HCT116 (cell line): ENCODE data around the gene SLC6A6. TPM values are rescaled to one million over a fixed set of nuclear protein-coding genes. Genes with fewer than 3 reads are reported as not detected.

Source experiments
- ATAC-seq: fragments of 200-7000 bp; cut with Tn5 transposase; 2 replicates; pipeline ENCODE4 v1.9.1; 2020; ENCODE audit warnings: mild to moderate bottlenecking, moderate library complexity
- BruUV-seq: library from RNA; stranded (reverse); fragments of 400-500 nt; replicated peaks from 2 replicates; lab custom pipeline; 2021; lab: Mats Ljungman, UMichigan
- CTCF ChIA-PET: fragments of 300-600 bp; sonication (Branson Sonifier 250); formaldehyde crosslinking; loops from one replicate; lab custom pipeline; 2021; ENCODE audit warnings: antibody characterized with exemption; lab: Charles Lee
- POLR2A ChIA-PET: fragments of 300-600, 350-600 bp; sonication (Branson Sonifier 250); formaldehyde crosslinking; loops from one replicate; lab custom pipeline; 2021; ENCODE audit warnings: antibody characterized with exemption; lab: Charles Lee
- RAD21 ChIA-PET, 2 experiments: fragments of 300-600 bp; sonication (Branson Sonifier 250); formaldehyde crosslinking; loops; one replicate each; lab custom pipeline; 2023; ENCODE audit warnings: low total read pairs in 2 of 2; ENCODE audit not compliant: uncharacterized antibody in 2 of 2, unreplicated experiment in 2 of 2, low non-redundant PET in 1 of 2; lab: Charles Lee
- DNase-seq: peaks from one replicate; pipeline ENCODE4 v3.0.0-alpha.2; 2010; ENCODE audit warnings: low read depth, low spot score
- H2AFZ ChIP-seq: fragments of 200-600 bp; shearing (Covaris generic), sonication (generic); 2 replicates; pipeline ENCODE4 v1.6.1; 2017; ENCODE audit warnings: low read depth, mixed run types, mixed read lengths, antibody characterized with exemption, low read length; ENCODE audit not compliant: poor library complexity, severe bottlenecking
- H3K27ac ChIP-seq: 2 replicates; pipeline ENCODE4 v1.5.1; 2012; ENCODE audit warnings: low read depth, low read length
- H3K27me3 ChIP-seq: fragments of 200-600 bp; sonication (generic); 2 replicates; pipeline ENCODE4 v1.6.1; 2016; ENCODE audit warnings: mixed run types, low read length, mixed read lengths; ENCODE audit not compliant: insufficient read depth
- H3K36me3 ChIP-seq, 2 experiments: fragments of 200-500 bp in 1 of 2; fragments of 200-600 bp in 1 of 2; sonication (Bioruptor generic) in 1 of 2; sonication (generic) in 1 of 2; 2 replicates each; pipeline versions ENCODE4 v1.5.1 to v1.6.1; 2014 to 2016; ENCODE audit warnings: low read length in 2 of 2, inconsistent platforms in 1 of 2, mixed read lengths in 1 of 2, mixed run types in 1 of 2; ENCODE audit not compliant: insufficient read depth in 2 of 2, control insufficient read depth in 1 of 2
- H3K4me1 ChIP-seq, 2 experiments: fragments of 200-600 bp in 1 of 2; sonication (generic) in 1 of 2; 2 replicates each; pipeline versions ENCODE4 v1.5.1 to v1.6.1; 2012 to 2017; ENCODE audit warnings: low read length in 2 of 2, inconsistent platforms in 1 of 2, mild to moderate bottlenecking in 1 of 2, mixed read lengths in 1 of 2, mixed run types in 1 of 2, moderate library complexity in 1 of 2; ENCODE audit not compliant: insufficient read depth in 2 of 2, control insufficient read depth in 1 of 2
- H3K4me2 ChIP-seq: fragments of 200-600 bp; sonication (generic); 2 replicates; pipeline ENCODE4 v1.6.1; 2017; ENCODE audit warnings: mixed run types, low read length, mixed read lengths
- H3K4me3 ChIP-seq, 2 experiments: fragments of 200-600 bp in 1 of 2; sonication (generic) in 1 of 2; replicated peaks in 1 of 2; 2 replicates each; pipeline ENCODE4 v1.5.1; 2011 to 2016; ENCODE audit warnings: low read length in 2 of 2, control low read depth in 1 of 2, low read depth in 1 of 2, mild to moderate bottlenecking in 1 of 2, mixed read lengths in 1 of 2, mixed run types in 1 of 2
- H3K79me2 ChIP-seq: fragments of 200-600 bp; sonication (generic); 2 replicates; pipeline ENCODE4 v1.6.1; 2017; ENCODE audit warnings: mild to moderate bottlenecking, mixed run types, low read length, moderate library complexity, mixed read lengths; ENCODE audit not compliant: insufficient read depth
- H3K9ac ChIP-seq: fragments of 200-600 bp; sonication (generic); 2 replicates; pipeline ENCODE4 v1.6.1; 2016; ENCODE audit warnings: low read length, mixed read lengths
- H3K9me2 ChIP-seq: fragments of 200-600 bp; sonication (generic), shearing (Covaris generic); 2 replicates; pipeline ENCODE4 v1.6.1; 2017; ENCODE audit warnings: mixed run types, mild to moderate bottlenecking, moderate library complexity; ENCODE audit not compliant: insufficient read depth
- H3K9me3 ChIP-seq, 2 experiments: fragments of 200-500 bp in 1 of 2; fragments of 200-600 bp in 1 of 2; sonication (Bioruptor generic) in 1 of 2; sonication (generic) in 1 of 2; 2 replicates each; pipeline ENCODE4 v1.6.1; 2014 to 2017; ENCODE audit warnings: low read length in 2 of 2, mixed read lengths in 2 of 2, inconsistent platforms in 1 of 2, low read depth in 1 of 2, mild to moderate bottlenecking in 1 of 2, mixed run types in 1 of 2, moderate library complexity in 1 of 2; ENCODE audit not compliant: control insufficient read depth in 1 of 2, insufficient read depth in 1 of 2
- H4K20me1 ChIP-seq: fragments of 200-600 bp; sonication (generic), shearing (Covaris generic); 2 replicates; pipeline ENCODE4 v1.6.1; 2017; ENCODE audit warnings: mixed run types, mild to moderate bottlenecking, moderate library complexity; ENCODE audit not compliant: insufficient read depth
- CEBPB ChIP-seq: IDR thresholded peaks from 2 replicates; pipeline ENCODE4 v1.6.1; 2012; ENCODE audit warnings: low read depth
- EGR1 ChIP-seq: IDR thresholded peaks from 2 replicates; pipeline ENCODE4 v1.6.1; 2012; ENCODE audit warnings: low read depth
- EZH2 ChIP-seq: fragments of 200-600 bp; sonication (generic); IDR thresholded peaks from 2 replicates; pipeline ENCODE4 v1.6.1; 2017; ENCODE audit warnings: antibody characterized with exemption, mixed run types
- EZH2phosphoT487 ChIP-seq: fragments of 200-600 bp; IDR thresholded peaks from 2 replicates; pipeline ENCODE4 v1.6.1; 2018; ENCODE audit warnings: antibody characterized with exemption, borderline replicate concordance
- FOSL1 ChIP-seq: IDR thresholded peaks from 2 replicates; pipeline ENCODE4 v1.6.1; 2012; ENCODE audit warnings: low read depth
- JUND ChIP-seq: IDR thresholded peaks from 2 replicates; pipeline ENCODE4 v1.6.1; 2012
- POLR2A ChIP-seq: IDR thresholded peaks from 2 replicates; pipeline ENCODE4 v1.7.0; 2011; ENCODE audit warnings: borderline replicate concordance; ENCODE audit not compliant: insufficient read depth, insufficient read length; ENCODE audit errors: extremely low read depth
- SIN3A ChIP-seq: IDR thresholded peaks from 2 replicates; pipeline ENCODE4 v1.6.1; 2012; ENCODE audit warnings: low read depth
- SRF ChIP-seq: IDR thresholded peaks from 2 replicates; pipeline ENCODE4 v1.6.1; 2012; ENCODE audit warnings: low read depth
- TCF7L2 ChIP-seq: IDR thresholded peaks from 2 replicates; pipeline ENCODE4 v1.7.0; 2011; ENCODE audit warnings: borderline replicate concordance, inconsistent platforms; ENCODE audit not compliant: insufficient read depth, insufficient read length; ENCODE audit errors: extremely low read depth
- YY1 ChIP-seq: IDR thresholded peaks from 2 replicates; pipeline ENCODE4 v1.6.1; 2011; ENCODE audit warnings: low read length, low read depth, moderate library complexity, mild to moderate bottlenecking; ENCODE audit not compliant: insufficient replicate concordance; ENCODE audit errors: extremely low read depth
- ZFX ChIP-seq: fragments of 450-650 bp; IDR thresholded peaks from 2 replicates; pipeline ENCODE4 v1.6.1; 2017
- ZNF274 ChIP-seq: fragments of 200-500 bp; sonication (Bioruptor generic); IDR thresholded peaks from 2 replicates; pipeline ENCODE4 v1.6.1; 2014; ENCODE audit warnings: mild to moderate bottlenecking, low read depth, low read length, inconsistent platforms
- intact Hi-C: fragments of 100-400 bp; cut with micrococcal nuclease; formaldehyde crosslinking; loops from 2 replicates; pipeline ENCODE4 v1.10.0; 2022
- total RNA-seq: library from RNA; stranded (reverse); gene quantifications from one replicate; pipeline ENCODE4 v1.2.1, GENCODE V29; 2021; ENCODE audit not compliant: unreplicated experiment
- TF ChIP-seq, protein P1 (sequence below), 3 experiments: fragments of 200-600 bp in 1 of 3; sonication (generic) in 1 of 3; IDR thresholded peaks in 2 of 3; conservative IDR thresholded peaks in 1 of 3; 2 replicates each; pipeline ENCODE4 v1.5.1; 2012 to 2017; ENCODE audit warnings: low read depth in 2 of 3, low read length in 2 of 3, antibody characterized with exemption in 1 of 3, borderline replicate concordance in 1 of 3, control low read depth in 1 of 3, mild to moderate bottlenecking in 1 of 3, mixed read lengths in 1 of 3, mixed run types in 1 of 3, moderate library complexity in 1 of 3; ENCODE audit not compliant: insufficient read depth in 1 of 3
- TF ChIP-seq, protein P2 (sequence below): IDR thresholded peaks from 2 replicates; pipeline ENCODE4 v1.6.1; 2012

SLC6A6 gene
- total RNA-seq, 1 experiment from 2014 or later = 36.3 TPM

DNA sequence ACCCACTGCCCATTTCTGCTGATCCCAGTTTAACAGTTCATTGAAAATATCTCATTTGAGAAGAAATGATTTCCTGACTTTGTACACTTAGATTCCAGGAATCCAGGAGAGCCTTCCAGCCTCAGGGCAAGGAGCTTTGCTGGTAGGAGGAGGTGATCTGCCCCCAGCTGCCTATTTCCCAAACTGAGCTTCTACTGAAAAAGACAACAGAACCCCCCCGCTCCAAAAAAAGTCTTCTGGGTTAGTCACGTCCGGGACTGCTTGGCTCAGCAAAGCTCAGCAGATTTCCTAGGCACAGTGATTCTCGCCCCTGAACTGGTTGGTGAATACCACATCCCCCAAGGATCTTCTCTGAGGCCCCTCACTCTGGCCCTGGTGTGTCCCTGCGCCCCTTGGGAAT is 13.1 kb downstream of the SLC6A6 start:
- H3K9ac ChIP-seq = no peak overlapping the region
- peaks cover 1 to 9% of the 10 kb centered on the region in 2 experiments; a peak in 3 of 4 replicates for H3K4me1 ChIP-seq

DNA sequence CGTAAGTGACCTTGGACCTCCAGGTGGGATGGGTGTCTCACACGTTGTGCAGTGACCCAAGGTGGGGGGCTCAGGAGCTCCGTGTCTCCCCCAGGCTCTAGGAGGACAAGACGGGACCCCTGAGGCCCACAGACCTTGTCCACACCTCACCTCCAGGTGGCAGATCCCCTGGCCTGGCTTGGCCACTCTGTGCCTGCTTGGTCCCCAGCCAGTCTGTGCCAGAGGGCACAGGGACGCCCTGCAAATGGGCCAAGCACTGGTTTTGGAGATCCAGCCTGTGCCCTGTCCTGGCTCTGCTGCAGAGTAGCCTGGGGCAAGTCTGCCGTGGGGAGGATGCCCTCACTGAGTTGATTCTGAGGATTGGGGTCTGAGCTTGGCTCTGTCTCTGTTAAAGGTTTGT is 14.0 kb downstream of the SLC6A6 start:
- Histone ChIP-seq H3K9me3 (no peaks in the 10 kb centered on the region), H3K4me1 (no peaks in the 10 kb centered on the region), H3K9ac (no peak overlapping the region), H2AFZ (no peak overlapping the region), H3K27ac (no peak overlapping the region), H3K27me3 (no peaks in the 10 kb centered on the region), H3K4me3 (no peak overlapping the region), H3K4me2 (no peak overlapping the region), H3K36me3 (peaks cover 3 to 12% of the 10 kb centered on the region in 2 experiments; a peak in 3 of 4 replicates), H3K9me2 (no peaks in the 10 kb centered on the region), H3K79me2 (peaks cover 57% of the 10 kb centered on the region), H4K20me1 (peaks cover 3% of the 10 kb centered on the region; the same call in 1 of the 2 replicates)
- no peak for ATAC-seq
- ChIA-PET POLR2A (no interaction called here), RAD21 (no interaction called here), CTCF (no interaction called here)
- intact Hi-C loops = no loop called here
- no peak for DNase-seq
- TF ChIP-seq EZH2 = no peak
- TF ChIP-seq SRF = no peak
- no peak for TF ChIP-seq CEBPB
- no peak for TF ChIP-seq ZFX
- no peak for TF ChIP-seq FOSL1
- no peak for TF ChIP-seq SIN3A
- TF ChIP-seq, protein P1, sequence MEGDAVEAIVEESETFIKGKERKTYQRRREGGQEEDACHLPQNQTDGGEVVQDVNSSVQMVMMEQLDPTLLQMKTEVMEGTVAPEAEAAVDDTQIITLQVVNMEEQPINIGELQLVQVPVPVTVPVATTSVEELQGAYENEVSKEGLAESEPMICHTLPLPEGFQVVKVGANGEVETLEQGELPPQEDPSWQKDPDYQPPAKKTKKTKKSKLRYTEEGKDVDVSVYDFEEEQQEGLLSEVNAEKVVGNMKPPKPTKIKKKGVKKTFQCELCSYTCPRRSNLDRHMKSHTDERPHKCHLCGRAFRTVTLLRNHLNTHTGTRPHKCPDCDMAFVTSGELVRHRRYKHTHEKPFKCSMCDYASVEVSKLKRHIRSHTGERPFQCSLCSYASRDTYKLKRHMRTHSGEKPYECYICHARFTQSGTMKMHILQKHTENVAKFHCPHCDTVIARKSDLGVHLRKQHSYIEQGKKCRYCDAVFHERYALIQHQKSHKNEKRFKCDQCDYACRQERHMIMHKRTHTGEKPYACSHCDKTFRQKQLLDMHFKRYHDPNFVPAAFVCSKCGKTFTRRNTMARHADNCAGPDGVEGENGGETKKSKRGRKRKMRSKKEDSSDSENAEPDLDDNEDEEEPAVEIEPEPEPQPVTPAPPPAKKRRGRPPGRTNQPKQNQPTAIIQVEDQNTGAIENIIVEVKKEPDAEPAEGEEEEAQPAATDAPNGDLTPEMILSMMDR (IDR thresholded peaks at IDR 0.05 in 2 of 3, conservative IDR thresholded peaks at IDR 0.05 in 1 of 3; ENCODE audit: borderline replicate concordance in 1 of 3, insufficient read depth in 1 of 3, low read depth in 2 of 3, low read length in 2 of 3) = no peak
- BruUV-seq = no TSS peak

More for the DNA sequence above, 13.1 kb downstream of the SLC6A6 start:
- H3K36me3 ChIP-seq = peaks cover 3 to 20% of the 10 kb centered on the region in 2 experiments; a peak in 3 of 4 replicates
- intact Hi-C loops = no loop called here
- POLR2A ChIA-PET = no interaction called here
- DNase-seq (no peak), ATAC-seq (no peak)
- no peak overlapping the region for H3K27ac ChIP-seq
- H3K4me2 ChIP-seq = no peak overlapping the region
- no peak overlapping the region for H3K4me3 ChIP-seq
- RAD21 ChIA-PET = no interaction called here
- TF ChIP-seq SIN3A (no peak), EZH2phosphoT487 (no peak), YY1 (no peak), SRF (no peak), TCF7L2 (no peak), EGR1 (no peak), POLR2A (no peak), ZNF274 (no peak), JUND (no peak)
- TF ChIP-seq, protein P2, sequence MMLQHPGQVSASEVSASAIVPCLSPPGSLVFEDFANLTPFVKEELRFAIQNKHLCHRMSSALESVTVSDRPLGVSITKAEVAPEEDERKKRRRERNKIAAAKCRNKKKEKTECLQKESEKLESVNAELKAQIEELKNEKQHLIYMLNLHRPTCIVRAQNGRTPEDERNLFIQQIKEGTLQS = no peak
- H3K9me3 ChIP-seq = no peaks in the 10 kb centered on the region
- BruUV-seq = no TSS peak
- CTCF ChIA-PET = interaction anchor here (0.7 kb wide), 1 partner anchor 16 kb away, joined by 3 read pairs; no protein-coding TSS in a partner anchor
- no peaks in the 10 kb centered on the region for H3K9me2 ChIP-seq
- H2AFZ ChIP-seq = no peak overlapping the region
- H3K79me2 ChIP-seq = peaks cover 66% of the 10 kb centered on the region
- H4K20me1 ChIP-seq = peaks cover 3% of the 10 kb centered on the region; the same call in 1 of the 2 replicates
- no peaks in the 10 kb centered on the region for H3K27me3 ChIP-seq
